Activated CD4-positive, alpha-beta T cell treated with anti-CD3 and anti-CD28 coated beads for 36 hours (primary cell): ENCODE data around the gene SLC47A2. TPM values are rescaled to one million over a fixed set of nuclear protein-coding genes. Genes with fewer than 3 reads are reported as not detected.

Experiments
- ATAC-seq: fragments of 200-7000 bp; cut with Tn5 transposase; one replicate; pipeline ENCODE4 v1.10.0; 2021; ENCODE audit warnings: mild to moderate bottlenecking, moderate library complexity
- CTCF ChIA-PET: fragments of 350-600 bp; sonication (Branson Sonifier 250); formaldehyde crosslinking; loops from one replicate; lab custom pipeline; 2021; ENCODE audit warnings: antibody characterized with exemption; lab: Charles Lee
- POLR2A ChIA-PET: fragments of 350-600 bp; sonication (Branson Sonifier 250); formaldehyde crosslinking; loops from one replicate; lab custom pipeline; 2021; ENCODE audit warnings: antibody characterized with exemption, inconsistent platforms; lab: Charles Lee
- DNase-seq: peaks from one replicate; pipeline ENCODE4 v3.0.0-alpha.2; 2020
- H3K27ac Mint-ChIP-seq: one replicate; pipeline ENCODE4 v1.8.0; 2021; ENCODE audit warnings: mixed read lengths
- H3K27me3 Mint-ChIP-seq: one replicate; pipeline ENCODE4 v1.8.0; 2021; ENCODE audit warnings: mixed read lengths
- H3K36me3 Mint-ChIP-seq: one replicate; pipeline ENCODE4 v1.8.0; 2021; ENCODE audit warnings: low read depth, mixed read lengths
- H3K4me1 Mint-ChIP-seq: one replicate; pipeline ENCODE4 v1.8.0; 2021; ENCODE audit warnings: mixed read lengths
- H3K4me3 Mint-ChIP-seq: one replicate; pipeline ENCODE4 v1.8.0; 2021; ENCODE audit warnings: mild to moderate bottlenecking, moderate library complexity, mixed read lengths
- H3K9me3 Mint-ChIP-seq: one replicate; pipeline ENCODE4 v1.8.0; 2021; ENCODE audit warnings: low read depth, mixed read lengths
- intact Hi-C, 2 experiments: fragments of 100-400 bp; cut with DNase I in 1 of 2; cut with micrococcal nuclease in 1 of 2; formaldehyde crosslinking; loops; one replicate each; pipeline versions ENCODE4 v1.14.2 to v1.15.1; 2022 to 2024; cut with DNase I, micrococcal nuclease
- total RNA-seq, 2 experiments: library from RNA; stranded (reverse); gene quantifications; one replicate each; pipeline ENCODE4 v1.2.3, GENCODE V29; 2021

The SLC47A2 gene
- total RNA-seq, 2 experiments from 2014 or later: not detected

DNA sequence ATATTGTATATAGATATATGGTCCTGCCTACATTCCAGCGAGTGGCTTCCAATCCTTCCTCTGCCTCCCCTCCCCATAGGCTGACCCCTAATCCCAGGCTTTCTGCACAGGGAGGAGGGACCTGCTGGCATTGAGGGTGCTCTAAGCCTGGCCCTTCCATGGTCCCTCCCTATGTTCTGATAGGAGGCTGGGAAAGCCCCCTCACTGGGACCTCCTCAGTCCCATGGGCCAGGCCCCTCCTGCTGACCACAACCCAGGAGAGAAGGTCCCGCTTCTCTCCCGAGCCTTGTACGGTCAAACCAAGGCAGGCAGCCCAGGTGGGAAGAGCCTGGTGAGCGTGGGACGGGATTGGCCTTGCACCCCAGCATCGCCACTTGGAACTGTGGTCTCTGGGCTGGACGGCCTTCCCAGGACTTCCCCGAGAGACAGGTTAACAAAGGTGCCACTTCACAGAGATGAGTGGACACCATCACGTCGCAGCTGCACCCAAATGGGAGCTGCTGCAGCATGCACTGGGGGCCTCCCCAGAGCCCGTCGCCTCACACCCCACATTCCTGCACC, 30.9 kb upstream of the SLC47A2 start:
- DNase-seq (no peak), ATAC-seq (no peak)
- POLR2A ChIA-PET: no interaction called here
- no peaks in the 10 kb centered on the region for H3K9me3 Mint-ChIP-seq
- CTCF ChIA-PET: interaction anchor here (0.6 to 2.6 kb wide), 2 partner anchors 14 to 38 kb away, joined by 3 to 9 read pairs; no protein-coding TSS in a partner anchor
- H3K36me3 Mint-ChIP-seq: no peaks in the 10 kb centered on the region
- intact Hi-C loops: loop anchor here (5.0 to 10.0 kb wide), 2 partner anchors 58 to 100 kb away; partner anchors contain the start of gene ALDH3A2 (in 1 of the 2)
- peaks cover 11% of the 10 kb centered on the region for H3K4me1 Mint-ChIP-seq
- no peak overlapping the region for H3K27ac Mint-ChIP-seq
- H3K27me3 Mint-ChIP-seq: no peaks in the 10 kb centered on the region
- H3K4me3 Mint-ChIP-seq: no peak overlapping the region

DNA sequence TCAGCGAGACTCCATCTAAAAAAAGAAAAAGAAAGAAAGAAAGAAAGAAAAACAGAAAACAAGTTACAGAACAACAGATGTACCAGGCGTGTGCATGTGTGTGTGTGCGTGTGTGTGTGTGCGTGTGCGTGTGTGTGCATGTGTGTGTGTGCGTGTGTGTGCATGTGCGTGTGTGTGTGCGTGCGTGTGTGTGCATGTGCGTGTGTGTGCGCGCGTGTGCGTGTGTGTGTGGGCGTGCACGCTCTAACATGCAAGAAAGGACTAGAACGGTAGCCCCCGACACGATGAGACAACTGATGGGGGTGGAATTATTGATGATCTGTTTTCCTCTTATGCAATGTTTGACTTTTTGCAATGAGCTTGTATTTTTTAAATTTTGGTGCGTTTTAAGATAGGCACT, 30.1 kb upstream of the SLC47A2 start:
- Mint-ChIP-seq H3K36me3 (no peaks in the 10 kb centered on the region), H3K9me3 (no peaks in the 10 kb centered on the region), H3K4me3 (no peak overlapping the region), H3K27ac (no peak overlapping the region), H3K4me1 (peaks cover 11% of the 10 kb centered on the region), H3K27me3 (no peaks in the 10 kb centered on the region)
- POLR2A ChIA-PET: interaction anchor here (0.6 kb wide), 1 partner anchor 501 kb away, joined by 8 read pairs; no protein-coding TSS in a partner anchor
- intact Hi-C loops: loop anchor here (5.0 to 10.0 kb wide), 2 partner anchors 58 to 99 kb away; partner anchors contain the start of gene ALDH3A2 (in 1 of the 2)
- DNase-seq: no peak
- CTCF ChIA-PET: interaction anchor here (0.6 to 5.5 kb wide), 2 partner anchors 16 to 37 kb away, joined by 3 to 37 read pairs; no protein-coding TSS in a partner anchor
- no peak for ATAC-seq

DNA sequence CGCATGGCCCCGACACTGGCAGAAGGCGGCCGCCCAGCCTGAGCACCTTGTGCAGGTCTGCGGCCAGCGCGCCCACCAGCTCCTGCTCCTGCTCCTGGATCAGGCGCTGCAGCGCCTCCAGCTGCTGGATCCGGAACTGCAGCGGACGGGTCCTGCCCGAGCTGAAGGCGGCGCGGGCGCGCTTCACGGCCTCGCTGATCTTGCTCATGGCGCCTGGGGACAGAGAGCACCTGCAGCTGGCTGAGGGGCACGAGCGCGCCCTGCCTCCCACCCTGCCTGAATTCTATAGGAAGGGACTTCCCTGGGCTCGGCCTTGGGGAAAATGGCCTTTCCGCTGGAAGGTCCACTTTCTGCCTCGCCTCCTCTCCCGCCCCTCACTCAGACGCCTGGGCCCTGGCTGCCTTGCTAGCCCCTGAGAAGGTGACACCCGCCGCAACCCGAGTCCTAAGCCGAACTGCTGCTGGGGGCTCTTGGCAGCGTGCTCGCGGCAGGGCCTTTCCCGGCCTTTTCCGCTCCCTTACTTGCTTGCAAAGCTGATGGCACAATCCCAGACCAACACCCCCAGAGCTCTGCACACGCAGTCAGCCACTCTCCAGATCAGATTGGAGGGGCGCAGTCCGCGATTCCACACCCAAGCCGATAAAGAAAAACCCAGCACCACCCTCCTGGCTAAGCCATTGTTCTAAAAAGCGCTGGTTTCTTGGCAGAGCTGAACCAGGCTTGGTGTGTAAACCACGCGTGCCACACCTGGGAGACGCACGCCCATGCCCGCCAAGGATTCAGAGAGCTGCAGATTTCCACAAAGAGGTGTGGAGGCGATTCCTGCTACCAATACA, 28.8 kb upstream of the SLC47A2 start:
- H3K9me3 Mint-ChIP-seq: no peaks in the 10 kb centered on the region
- H3K4me3 Mint-ChIP-seq: peak overlapping the region; percentile 62
- ATAC-seq (peak; percentile 95), DNase-seq (peak; percentile 95)
- H3K27ac Mint-ChIP-seq: no peak overlapping the region
- ChIA-PET POLR2A (no interaction called here), CTCF (interaction anchor here (0.6 to 5.5 kb wide), 33 partner anchors 9 to 1218 kb away, joined by 3 to 37 read pairs (median 3); partner anchors contain the start of genes ALDH3A2 and SLC47A1)
- H3K27me3 Mint-ChIP-seq: no peaks in the 10 kb centered on the region
- H3K36me3 Mint-ChIP-seq: no peaks in the 10 kb centered on the region
- peaks cover 10% of the 10 kb centered on the region for H3K4me1 Mint-ChIP-seq
- intact Hi-C loops: loop anchor here (5.0 to 10.0 kb wide), 2 partner anchors 60 to 98 kb away; partner anchors contain the start of gene ALDH3A2 (in 2 of the 2)

DNA sequence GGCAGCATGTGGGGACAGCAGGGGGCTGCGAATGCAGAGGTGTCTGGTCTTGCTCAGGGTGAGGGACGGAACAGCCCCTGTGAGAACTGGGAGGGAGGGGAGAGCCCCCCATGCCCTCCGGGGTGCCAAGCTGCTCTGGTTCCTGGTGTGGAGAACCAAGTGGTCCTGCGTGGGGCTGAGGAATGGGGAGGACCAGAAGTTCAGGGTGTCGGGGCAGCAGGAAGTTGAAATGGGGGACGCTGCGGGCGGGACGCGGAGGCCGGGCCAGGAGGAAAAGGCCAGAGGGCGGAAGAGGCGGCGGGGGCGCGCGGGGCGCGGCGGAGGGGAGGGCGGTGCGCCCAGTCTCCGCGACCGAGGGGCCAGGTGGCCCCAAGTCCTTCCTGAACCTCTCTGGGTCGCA, 28.1 kb upstream of the SLC47A2 start:
- CTCF ChIA-PET: interaction anchor here (0.6 to 5.5 kb wide), 29 partner anchors 8 to 1219 kb away, joined by 3 to 37 read pairs (median 4); partner anchors contain the start of genes ALDH3A2 and SLC47A1
- Mint-ChIP-seq H3K27me3 (no peaks in the 10 kb centered on the region), H3K4me1 (peaks cover 8% of the 10 kb centered on the region), H3K27ac (no peak overlapping the region), H3K9me3 (no peaks in the 10 kb centered on the region), H3K36me3 (no peaks in the 10 kb centered on the region), H3K4me3 (peak overlapping the region; percentile 62)
- no peak for DNase-seq
- intact Hi-C loops: loop anchor here in 1 of 2 experiments (5.0 to 10.0 kb wide), 2 partner anchors 60 to 97 kb away; partner anchors contain the start of gene ALDH3A2
- no peak for ATAC-seq
- POLR2A ChIA-PET: no interaction called here

DNA sequence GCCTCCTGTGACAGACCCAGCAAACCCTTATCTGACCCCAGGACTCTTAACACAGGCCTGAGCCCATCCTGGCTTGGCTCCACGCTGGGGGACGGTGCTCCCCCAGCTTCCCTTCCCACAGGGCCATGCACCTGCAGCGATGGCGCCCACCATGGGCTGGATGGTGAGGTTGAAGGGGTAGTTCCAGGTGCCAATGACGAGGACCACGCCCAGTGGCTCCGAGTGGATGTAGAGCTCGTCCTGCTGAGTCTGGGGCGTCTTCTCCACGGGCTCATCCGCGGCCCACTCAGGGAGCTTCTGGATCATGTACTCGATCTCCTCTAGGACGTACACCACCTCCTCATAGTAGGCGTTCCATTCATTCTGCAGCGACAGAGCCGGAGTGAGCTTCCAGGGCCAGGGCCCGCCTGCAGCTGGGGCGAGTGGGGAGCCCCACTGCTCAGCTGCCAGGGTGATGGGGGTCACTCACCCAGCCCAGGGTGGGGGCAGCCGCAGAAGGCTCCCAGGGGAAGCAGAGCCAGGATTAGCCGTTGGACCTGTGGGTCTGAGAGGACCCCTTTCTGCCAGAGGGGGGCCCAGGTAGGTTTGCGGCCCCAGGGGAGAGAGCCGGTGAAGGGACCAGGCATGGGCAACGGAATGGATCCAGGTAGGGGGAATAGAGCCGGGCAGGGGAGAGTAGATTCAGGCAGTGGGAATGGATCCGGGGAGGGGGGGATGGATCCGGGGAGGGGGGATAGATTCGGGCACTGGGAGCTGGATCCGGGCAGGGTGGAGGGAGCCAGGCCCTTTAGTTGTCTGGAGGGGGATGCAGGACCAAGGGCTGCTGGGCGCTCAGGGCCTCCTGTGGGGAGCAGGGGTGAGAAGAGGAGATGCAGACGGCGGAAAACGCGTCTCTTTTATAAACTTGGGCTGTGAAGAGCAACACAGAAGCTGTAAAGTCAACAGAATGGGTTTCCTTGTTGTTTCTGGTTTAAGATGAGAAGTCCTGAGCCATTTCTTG, 27.0 kb upstream of the SLC47A2 start:
- intact Hi-C loops: loop anchor here in 1 of 2 experiments (5.0 to 10.0 kb wide), 2 partner anchors 61 to 96 kb away; partner anchors contain the start of gene ALDH3A2
- peaks cover 8% of the 10 kb centered on the region for H3K4me1 Mint-ChIP-seq
- ChIA-PET CTCF (interaction anchor here (0.6 to 5.5 kb wide), 5 partner anchors 9 to 285 kb away, joined by 3 to 37 read pairs (median 5); no protein-coding TSS in a partner anchor), POLR2A (no interaction called here)
- H3K9me3 Mint-ChIP-seq: no peaks in the 10 kb centered on the region
- H3K36me3 Mint-ChIP-seq: no peaks in the 10 kb centered on the region
- DNase-seq: no peak
- no peak for ATAC-seq
- no peak overlapping the region for H3K27ac Mint-ChIP-seq
- peak overlapping the region; percentile 62 for H3K4me3 Mint-ChIP-seq
- H3K27me3 Mint-ChIP-seq: no peaks in the 10 kb centered on the region

DNA sequence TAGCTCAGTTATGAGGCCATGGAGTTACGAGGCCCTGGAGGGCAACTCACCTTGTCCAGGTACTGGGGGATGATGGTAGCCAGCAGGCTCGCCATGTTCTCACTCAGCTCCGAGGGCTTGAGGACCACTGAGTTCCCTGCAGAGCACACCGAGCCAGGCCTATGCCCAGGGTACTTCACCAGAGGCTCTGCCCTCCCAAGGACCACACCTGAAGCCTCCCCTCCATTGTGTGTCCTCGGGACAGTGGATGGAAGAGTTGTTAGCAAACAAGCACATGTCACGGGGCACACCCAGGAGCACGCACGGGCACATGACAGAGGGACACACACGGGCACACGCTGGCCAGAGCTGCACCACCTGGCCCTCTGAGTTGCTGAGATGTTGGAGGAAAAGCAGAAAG, 26.1 kb upstream of the SLC47A2 start:
- no peaks in the 10 kb centered on the region for H3K27me3 Mint-ChIP-seq
- H3K9me3 Mint-ChIP-seq: no peaks in the 10 kb centered on the region
- CTCF ChIA-PET: interaction anchor here (0.6 to 5.5 kb wide), 3 partner anchors 20 to 412 kb away, joined by 4 to 37 read pairs (median 4); no protein-coding TSS in a partner anchor
- H3K27ac Mint-ChIP-seq: no peak overlapping the region
- H3K4me1 Mint-ChIP-seq: peaks cover 8% of the 10 kb centered on the region
- no peak for ATAC-seq
- POLR2A ChIA-PET: no interaction called here
- intact Hi-C loops: loop anchor here in 1 of 2 experiments (5.0 to 10.0 kb wide), 2 partner anchors 62 to 95 kb away; partner anchors contain the start of gene ALDH3A2
- H3K4me3 Mint-ChIP-seq: no peak overlapping the region
- DNase-seq: no peak
- no peaks in the 10 kb centered on the region for H3K36me3 Mint-ChIP-seq

DNA sequence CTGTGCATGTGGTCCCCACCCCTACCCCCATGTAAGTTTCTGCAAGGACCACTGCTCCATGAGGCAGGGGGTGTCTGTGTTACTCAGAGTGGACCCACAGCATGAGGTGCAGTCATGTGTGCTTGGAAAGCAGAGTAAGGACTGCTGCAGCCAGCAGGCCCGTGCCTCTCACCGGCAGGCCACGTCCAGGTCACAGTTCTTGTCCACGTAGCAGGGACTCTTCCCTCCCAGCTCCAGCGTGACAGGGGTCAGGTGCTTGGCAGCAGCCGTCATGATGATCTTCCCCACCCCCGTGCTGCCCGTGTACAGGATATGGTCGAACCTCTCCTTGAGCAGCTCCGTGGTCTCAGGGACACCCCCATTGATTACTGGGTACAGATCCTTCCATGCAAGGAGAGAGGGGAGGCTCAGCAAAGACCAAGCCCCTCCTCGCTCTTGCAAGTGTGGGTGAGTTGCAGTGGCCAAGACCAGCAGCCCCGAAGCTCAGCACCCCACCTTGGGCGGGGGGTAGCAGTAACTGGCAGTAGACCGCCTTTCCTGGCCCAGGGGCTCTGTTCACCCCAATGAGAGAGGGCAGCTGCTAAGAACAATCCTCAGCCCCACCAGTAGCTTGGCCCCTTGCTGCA, 25.6 kb upstream of the SLC47A2 start:
- ChIA-PET CTCF (interaction anchor here (1.2 to 5.5 kb wide), 2 partner anchors 20 to 24 kb away, joined by 4 to 37 read pairs; no protein-coding TSS in a partner anchor), POLR2A (no interaction called here)
- H3K4me1 Mint-ChIP-seq: peaks cover 8% of the 10 kb centered on the region
- H3K27me3 Mint-ChIP-seq: no peaks in the 10 kb centered on the region
- DNase-seq: no peak
- H3K9me3 Mint-ChIP-seq: no peaks in the 10 kb centered on the region
- H3K27ac Mint-ChIP-seq: no peak overlapping the region
- H3K4me3 Mint-ChIP-seq: no peak overlapping the region
- no peak for ATAC-seq
- H3K36me3 Mint-ChIP-seq: no peaks in the 10 kb centered on the region
- intact Hi-C loops: loop anchor here in 1 of 2 experiments (5.0 to 10.0 kb wide), 2 partner anchors 63 to 95 kb away; partner anchors contain the start of gene ALDH3A2

DNA sequence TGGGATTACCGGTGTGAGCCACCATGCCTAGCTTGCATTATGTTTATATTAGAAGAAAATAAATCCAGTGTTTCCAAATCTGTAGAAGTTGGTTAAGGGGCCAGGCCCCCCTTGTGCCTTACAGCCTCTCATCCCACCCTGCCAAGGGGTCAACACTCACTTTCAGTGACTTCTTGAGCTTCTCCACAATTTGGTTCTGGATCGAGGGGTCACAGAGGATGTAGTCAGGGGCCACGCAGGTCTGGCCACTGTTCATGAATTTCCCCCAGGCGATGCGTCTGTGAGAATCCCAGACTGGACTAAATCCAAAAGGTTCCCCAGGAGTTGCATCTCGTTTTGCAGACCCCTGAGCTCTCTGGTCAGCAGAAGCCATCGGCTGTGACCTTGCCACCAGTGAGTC, 24.5 kb upstream of the SLC47A2 start:
- DNase-seq (no peak), ATAC-seq (no peak)
- Mint-ChIP-seq H3K27ac (no peak overlapping the region), H3K27me3 (no peaks in the 10 kb centered on the region), H3K4me3 (no peak overlapping the region), H3K36me3 (no peaks in the 10 kb centered on the region), H3K4me1 (peaks cover 8% of the 10 kb centered on the region), H3K9me3 (no peaks in the 10 kb centered on the region)
- ChIA-PET CTCF (interaction anchor here (0.6 kb wide), 1 partner anchor 213 kb away, joined by 3 read pairs; no protein-coding TSS in a partner anchor), POLR2A (no interaction called here)
- intact Hi-C loops: loop anchor here in 1 of 2 experiments (5.0 to 10.0 kb wide), 2 partner anchors 64 to 94 kb away; partner anchors contain the start of gene ALDH3A2

DNA sequence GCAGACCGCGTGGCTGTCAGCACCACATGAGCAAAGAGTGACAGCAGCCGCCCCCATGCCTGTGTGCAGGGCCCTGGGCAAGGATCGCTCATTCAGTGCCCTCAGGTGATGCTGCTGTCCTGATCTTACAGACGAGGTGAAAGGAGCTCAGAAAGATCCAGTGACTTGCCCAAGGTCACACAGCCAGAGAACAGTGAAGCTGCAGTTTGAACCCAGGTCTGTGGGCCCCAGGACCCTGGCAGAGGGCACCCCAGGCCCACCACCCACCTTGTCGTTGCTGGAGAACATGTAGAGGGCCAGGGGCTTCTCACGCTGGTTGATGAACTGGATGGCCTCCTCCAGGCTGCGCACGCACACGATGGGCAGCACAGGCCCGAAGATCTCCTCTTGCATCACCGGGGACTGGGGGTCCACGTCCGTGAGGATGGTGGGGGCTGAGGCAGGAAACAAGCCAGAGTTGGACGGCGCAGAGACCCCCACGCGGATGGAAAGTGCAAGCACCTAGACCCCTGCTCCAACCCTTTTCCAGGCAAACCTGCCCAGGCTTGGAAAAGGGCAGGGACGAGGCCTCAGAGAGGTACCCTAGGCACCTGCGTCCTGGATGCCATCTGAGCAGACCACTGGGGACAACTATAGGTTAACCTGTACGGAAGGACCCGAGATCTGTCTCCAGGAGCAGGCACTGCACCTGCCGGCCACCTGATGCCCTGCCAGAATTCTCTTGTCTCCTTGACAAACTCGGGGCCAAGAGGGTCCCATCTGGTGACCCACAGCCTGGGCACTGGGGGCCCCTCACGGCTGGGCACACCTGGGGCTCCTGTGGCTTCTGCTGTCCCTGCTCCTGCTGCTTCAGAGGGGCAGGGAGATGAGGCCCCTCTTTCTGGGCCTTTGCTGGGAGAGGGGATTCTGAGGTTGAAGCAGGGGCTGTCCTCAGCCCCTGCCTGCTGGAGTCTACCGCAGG, 23.1 kb upstream of the SLC47A2 start:
- Mint-ChIP-seq H3K4me1 (peaks cover 2% of the 10 kb centered on the region), H3K9me3 (no peaks in the 10 kb centered on the region), H3K4me3 (no peak overlapping the region), H3K27ac (no peak overlapping the region), H3K27me3 (no peaks in the 10 kb centered on the region), H3K36me3 (no peaks in the 10 kb centered on the region)
- CTCF ChIA-PET: no interaction called here
- ATAC-seq (no peak), DNase-seq (no peak)
- intact Hi-C loops: loop anchor here in 1 of 2 experiments (5.0 to 10.0 kb wide), 2 partner anchors 65 to 92 kb away; partner anchors contain the start of gene ALDH3A2
- POLR2A ChIA-PET: no interaction called here
